Measurements from ENCODE around the gene ZC3H10. TPM values are rescaled to one million over a fixed set of nuclear protein-coding genes. Genes with fewer than 3 reads are reported as not detected.

ZC3H10 gene
- total and polyA plus RNA-seq, 2 of the 13 experiments (the other 11 are each of a cell fraction or from before 2014, with no cell fraction given) = 0.70 to 2.3 TPM

- TF ChIP-seq, protein P1, sequence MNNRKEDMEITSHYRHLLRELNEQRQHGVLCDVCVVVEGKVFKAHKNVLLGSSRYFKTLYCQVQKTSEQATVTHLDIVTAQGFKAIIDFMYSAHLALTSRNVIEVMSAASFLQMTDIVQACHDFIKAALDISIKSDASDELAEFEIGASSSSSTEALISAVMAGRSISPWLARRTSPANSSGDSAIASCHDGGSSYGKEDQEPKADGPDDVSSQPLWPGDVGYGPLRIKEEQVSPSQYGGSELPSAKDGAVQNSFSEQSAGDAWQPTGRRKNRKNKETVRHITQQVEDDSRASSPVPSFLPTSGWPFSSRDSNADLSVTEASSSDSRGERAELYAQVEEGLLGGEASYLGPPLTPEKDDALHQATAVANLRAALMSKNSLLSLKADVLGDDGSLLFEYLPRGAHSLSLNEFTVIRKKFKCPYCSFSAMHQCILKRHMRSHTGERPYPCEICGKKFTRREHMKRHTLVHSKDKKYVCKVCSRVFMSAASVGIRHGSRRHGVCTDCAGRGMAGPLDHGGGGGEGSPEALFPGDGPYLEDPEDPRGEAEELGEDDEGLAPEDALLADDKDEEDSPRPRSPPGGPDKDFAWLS (CRISPR knock-in tag; IDR thresholded peaks at IDR 0.05; ENCODE audit: borderline replicate concordance) = no peak
- TF ChIP-seq SNAPC2 (CRISPR knock-in tag; IDR thresholded peaks at IDR 0.05) (no peak), ZFP1 (CRISPR knock-in tag; IDR thresholded peaks at IDR 0.05) (peak; percentile 46), MED1 (CRISPR knock-in tag; IDR thresholded peaks at IDR 0.05) (peak; percentile 76; the same call in 1 of the 2 replicates), TBL1XR1 (IDR thresholded peaks at IDR 0.05; ENCODE audit: borderline replicate concordance, low read length, partially characterized antibody) (peak; percentile 79), REL (CRISPR knock-in tag; conservative IDR thresholded peaks at IDR 0.05) (0 out of 2 replicates have a peak, but pooled peaks have one; percentile 34), RAD51 (IDR thresholded peaks at IDR 0.05; ENCODE audit: borderline replicate concordance) (no peak), ZNF746 (CRISPR knock-in tag; IDR thresholded peaks at IDR 0.05) (peak; percentile 80; the same call in 1 of the 2 replicates), ATF7 (IDR thresholded peaks at IDR 0.05) (peak; percentile 64), ATF7 (CRISPR knock-in tag; IDR thresholded peaks at IDR 0.05) (peak; percentile 87; the same call in 1 of the 2 replicates), HNF4G (IDR thresholded peaks at IDR 0.05; ENCODE audit: borderline replicate concordance, low read depth, low read length) (peak; percentile 66; the same call in 1 of the 2 replicates), HNF4G (CRISPR knock-in tag; IDR thresholded peaks at IDR 0.05; ENCODE audit: borderline replicate concordance, low read depth) (peak; percentile 66; the same call in 1 of the 2 replicates), PLSCR1 (CRISPR knock-in tag; IDR thresholded peaks at IDR 0.05; ENCODE audit: borderline replicate concordance) (no peak), KLF13 (CRISPR knock-in tag; IDR thresholded peaks at IDR 0.05) (no peak), KDM5A (IDR thresholded peaks at IDR 0.05; ENCODE audit: borderline replicate concordance, low read length) (peak; percentile 33; the same call in 1 of the 2 replicates), FOSL2 (CRISPR knock-in tag; IDR thresholded peaks at IDR 0.05) (peak; percentile 77), HOXA3 (CRISPR knock-in tag; IDR thresholded peaks at IDR 0.05) (peak; percentile 57; the same call in 1 of the 2 replicates), ZNF331 (CRISPR knock-in tag; IDR thresholded peaks at IDR 0.05) (peak; percentile 55), ZNF124 (CRISPR knock-in tag; IDR thresholded peaks at IDR 0.05) (peak; percentile 47; the same call in 1 of the 2 replicates), ZNF616 (CRISPR knock-in tag; IDR thresholded peaks at IDR 0.05; ENCODE audit: low read depth) (0 out of 2 replicates have a peak, but pooled peaks have one; percentile 17), SALL1 (CRISPR knock-in tag; IDR thresholded peaks at IDR 0.05) (peak; percentile 84), NPAS2 (CRISPR knock-in tag; IDR thresholded peaks at IDR 0.05; ENCODE audit: borderline replicate concordance) (no peak), ZNF780A (CRISPR knock-in tag; IDR thresholded peaks at IDR 0.05) (0 out of 2 replicates have a peak, but pooled peaks have one; percentile 4), ESRRA (CRISPR knock-in tag; IDR thresholded peaks at IDR 0.05; ENCODE audit: low read depth) (peak; percentile 89; the same call in 1 of the 2 replicates), ZBTB20 (CRISPR knock-in tag; IDR thresholded peaks at IDR 0.05; ENCODE audit: borderline replicate concordance, low read depth) (no peak), AGO2 (optimal IDR thresholded peaks at IDR 0.05; ENCODE audit: low read depth, low read length) (peak; percentile 74), ZNF430 (CRISPR knock-in tag; IDR thresholded peaks at IDR 0.05) (no peak)
- TF ChIP-seq, protein P2, sequence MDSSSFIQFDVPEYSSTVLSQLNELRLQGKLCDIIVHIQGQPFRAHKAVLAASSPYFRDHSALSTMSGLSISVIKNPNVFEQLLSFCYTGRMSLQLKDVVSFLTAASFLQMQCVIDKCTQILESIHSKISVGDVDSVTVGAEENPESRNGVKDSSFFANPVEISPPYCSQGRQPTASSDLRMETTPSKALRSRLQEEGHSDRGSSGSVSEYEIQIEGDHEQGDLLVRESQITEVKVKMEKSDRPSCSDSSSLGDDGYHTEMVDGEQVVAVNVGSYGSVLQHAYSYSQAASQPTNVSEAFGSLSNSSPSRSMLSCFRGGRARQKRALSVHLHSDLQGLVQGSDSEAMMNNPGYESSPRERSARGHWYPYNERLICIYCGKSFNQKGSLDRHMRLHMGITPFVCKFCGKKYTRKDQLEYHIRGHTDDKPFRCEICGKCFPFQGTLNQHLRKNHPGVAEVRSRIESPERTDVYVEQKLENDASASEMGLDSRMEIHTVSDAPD (CRISPR knock-in tag; IDR thresholded peaks at IDR 0.05) = no peak
- TF ChIP-seq, protein P3, sequence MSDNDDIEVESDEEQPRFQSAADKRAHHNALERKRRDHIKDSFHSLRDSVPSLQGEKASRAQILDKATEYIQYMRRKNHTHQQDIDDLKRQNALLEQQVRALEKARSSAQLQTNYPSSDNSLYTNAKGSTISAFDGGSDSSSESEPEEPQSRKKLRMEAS (IDR thresholded peaks at IDR 0.05) = peak; percentile 68
These were observed 37.4 kb upstream of the ZC3H10 start (continued) for GRCh38 chr12:56080556-56081138.

Measured in HepG2 (cell line).